Astrocyte (in vitro differentiated cells and primary cell): ENCODE data around the gene PSMD14.

Experiments used
- CTCF ChIP-seq: IDR thresholded peaks from 2 replicates; pipeline ENCODE4 v1.5.1; 2011; ENCODE audit warnings: low read depth, mild to moderate bottlenecking, inconsistent platforms, low read length, moderate library complexity; ENCODE audit not compliant: insufficient read depth
- EZH2 ChIP-seq: IDR thresholded peaks from 2 replicates; pipeline ENCODE4 v1.6.1; 2012; ENCODE audit warnings: mild to moderate bottlenecking, low read length, inconsistent platforms; ENCODE audit not compliant: insufficient read depth

- no peak for TF ChIP-seq CTCF
- TF ChIP-seq EZH2, result no peak
These were observed 549 bp upstream of the PSMD14 start for GRCh38 chr2:161307676-161308075.
